GM12875 (cell line): ENCODE data around the gene HOTAIR.

Experiments
- H3K4me3 ChIP-seq: one replicate; pipeline ENCODE4 v1.5.1; 2011; ENCODE audit warnings: low read depth, low read length, control low read depth
- CTCF ChIP-seq: IDR thresholded peaks from 2 replicates; pipeline ENCODE4 v1.5.1; 2011; ENCODE audit warnings: low read depth, mild to moderate bottlenecking, control low read depth, inconsistent platforms, low read length, moderate library complexity, borderline replicate concordance; ENCODE audit not compliant: insufficient read depth

Gene HOTAIR

DNA sequence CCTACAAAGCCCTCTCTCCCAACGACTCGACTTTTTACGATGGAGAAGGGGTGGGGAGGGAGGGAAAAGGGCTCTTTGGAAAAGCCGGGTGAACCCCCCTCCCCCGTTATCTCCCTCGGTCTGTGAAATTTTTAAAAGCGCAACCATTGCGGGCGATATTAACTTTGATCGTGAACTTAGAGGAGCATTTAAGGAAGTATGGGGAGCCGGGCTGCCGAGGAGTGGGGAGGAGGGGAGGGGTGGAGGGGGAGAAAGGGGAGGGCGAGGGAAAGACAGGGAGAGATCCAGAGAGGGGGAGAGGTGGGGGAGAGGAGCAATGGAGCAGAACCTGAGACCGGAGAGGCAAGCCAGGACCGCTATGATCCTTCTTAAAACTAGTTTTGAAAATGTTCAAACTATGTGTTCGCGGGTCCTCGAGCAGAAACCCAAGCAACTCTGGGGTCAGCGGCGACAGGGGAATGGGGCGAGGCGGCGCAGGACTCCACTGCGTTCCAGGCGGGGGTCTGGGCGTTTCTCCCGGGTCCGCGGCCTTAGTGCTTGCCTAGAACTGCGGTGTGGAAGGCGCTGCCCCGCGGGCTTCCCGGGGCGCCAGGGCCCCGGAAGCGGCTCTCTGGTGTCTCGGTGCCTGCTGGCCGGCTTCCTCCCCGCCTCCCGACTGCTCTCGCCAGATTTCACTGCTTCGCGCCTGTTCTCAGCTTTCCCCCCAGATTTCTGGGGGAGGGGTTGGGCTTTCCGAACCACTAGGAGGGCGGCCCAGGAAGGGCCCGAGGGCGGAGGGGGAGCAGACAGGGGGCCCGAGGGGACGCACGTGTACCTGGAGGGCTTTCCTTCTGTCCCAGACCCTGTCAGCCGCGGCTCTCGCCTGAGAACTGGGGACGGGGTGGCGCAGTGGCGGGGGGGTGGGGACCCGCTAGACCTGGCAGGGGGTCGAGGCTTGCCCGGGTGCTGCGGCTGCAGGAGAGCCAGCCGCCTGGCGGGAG lies at the start of gene HOTAIR:
TSS of gene HOTAIR (minus strand) at position 871 of the 980 bp plus-strand sequence.
- H3K4me3 ChIP-seq: peak within 1 kb of the TSS; percentile 55
- no peak for TF ChIP-seq CTCF

- no peak for TF ChIP-seq CTCF
- no peak overlapping the region for H3K4me3 ChIP-seq
Measured at GRCh38 chr12:54024127-54024526, 49.4 kb upstream of the HOTAIR start.

DNA sequence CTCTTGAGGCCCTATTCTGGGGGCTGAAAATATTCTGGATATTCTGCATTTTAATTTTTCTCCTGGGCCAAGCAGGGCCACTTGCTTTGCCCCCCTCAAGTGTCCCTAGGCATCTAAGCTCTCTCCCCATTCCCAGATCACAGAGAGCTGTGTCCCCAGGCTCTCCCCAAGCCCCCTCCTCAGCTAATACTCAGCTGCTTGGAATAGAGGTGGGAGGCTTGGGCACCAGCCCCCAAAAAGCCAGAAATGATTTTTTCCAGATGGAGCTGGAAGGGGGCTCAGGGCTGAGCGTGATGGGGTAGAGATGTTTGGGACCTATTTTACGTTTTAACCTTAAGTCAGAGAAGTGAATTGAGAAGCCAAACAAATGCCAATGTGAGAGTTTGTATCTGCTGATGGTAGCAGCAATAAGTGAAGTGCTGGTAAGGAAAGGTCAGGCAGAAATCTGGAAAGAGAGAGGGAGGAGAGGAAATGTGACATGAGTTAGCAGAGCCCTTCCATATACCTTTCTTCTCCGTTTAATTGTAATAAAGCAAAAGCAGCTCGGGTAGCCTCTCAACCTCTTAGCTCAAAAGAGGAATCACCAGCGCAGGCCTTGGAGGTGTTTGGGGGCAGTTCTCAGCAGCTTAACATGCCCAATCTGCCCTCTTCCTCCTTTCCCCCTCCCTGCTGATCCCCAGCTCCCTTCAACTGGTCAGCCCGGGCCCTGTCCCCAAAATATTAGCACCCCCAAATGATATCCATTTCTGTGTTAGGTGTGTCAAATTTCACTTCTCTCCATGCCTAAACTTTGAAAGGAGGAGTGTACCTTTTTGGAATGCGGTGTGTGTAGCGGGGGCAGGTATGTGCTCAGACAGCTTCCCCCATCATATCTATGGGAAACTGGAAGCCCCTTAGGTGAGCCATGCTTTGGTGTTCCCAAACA lies 48.5 kb upstream of the HOTAIR start:
- no peak for TF ChIP-seq CTCF
- H3K4me3 ChIP-seq: no peak overlapping the region

GRCh38 chr12:54021432-54022013 lies 46.8 kb upstream of the HOTAIR start:
- peak; percentile 51 for TF ChIP-seq CTCF
- peak overlapping the region; percentile 11 for H3K4me3 ChIP-seq

GRCh38 chr12:54020591-54021405 lies 46.0 kb upstream of the HOTAIR start:
- no peak overlapping the region for H3K4me3 ChIP-seq
- no peak for TF ChIP-seq CTCF

- H3K4me3 ChIP-seq: no peak overlapping the region
Measured at GRCh38 chr12:54019924-54020590, 45.3 kb upstream of the HOTAIR start.

More at GRCh38 chr12:54019924-54020590, 45.3 kb upstream of the HOTAIR start:
- TF ChIP-seq CTCF: no peak
